Progenitor cell of endocrine pancreas (in vitro differentiated cells): Measurements from ENCODE around the gene MADD. TPM values are rescaled to one million over a fixed set of nuclear protein-coding genes. Genes with fewer than 3 reads are reported as not detected.

Source experiments
- DNase-seq: peaks from one replicate; pipeline ENCODE4 v3.0.0; 2021; ENCODE audit warnings: low spot score; ENCODE audit not compliant: unreplicated experiment
- H3K27ac Mint-ChIP-seq: 2 replicates; pipeline ENCODE4 v1.8.0; 2021; ENCODE audit warnings: mild to moderate bottlenecking, moderate library complexity, mixed read lengths
- H3K27me3 Mint-ChIP-seq: 2 replicates; pipeline ENCODE4 v1.8.0; 2021; ENCODE audit warnings: mixed read lengths
- H3K36me3 Mint-ChIP-seq: 2 replicates; pipeline ENCODE4 v1.8.0; 2022; ENCODE audit warnings: mixed read lengths; ENCODE audit not compliant: insufficient read depth
- H3K4me1 Mint-ChIP-seq: 2 replicates; pipeline ENCODE4 v1.8.0; 2021; ENCODE audit warnings: low read depth, mixed read lengths
- H3K4me3 Mint-ChIP-seq: 2 replicates; pipeline ENCODE4 v1.8.0; 2021; ENCODE audit warnings: low read depth, mild to moderate bottlenecking, moderate library complexity, mixed read lengths
- H3K9me3 Mint-ChIP-seq: 2 replicates; pipeline ENCODE4 v1.8.0; 2021; ENCODE audit warnings: low read depth, mixed read lengths
- CTCF ChIP-seq: fragments of 200-600 bp; sonication (generic); IDR thresholded peaks from one replicate; pipeline ENCODE4 v1.5.0; 2021; ENCODE audit warnings: antibody characterized with exemption, mild to moderate bottlenecking; ENCODE audit not compliant: unreplicated experiment
- total RNA-seq: library from RNA; stranded (reverse); gene quantifications from 2 replicates; pipeline ENCODE4 v1.2.1, GENCODE V29; 2021

Gene MADD
- total RNA-seq, 1 donor from 2014 or later = 66.5 TPM

DNA sequence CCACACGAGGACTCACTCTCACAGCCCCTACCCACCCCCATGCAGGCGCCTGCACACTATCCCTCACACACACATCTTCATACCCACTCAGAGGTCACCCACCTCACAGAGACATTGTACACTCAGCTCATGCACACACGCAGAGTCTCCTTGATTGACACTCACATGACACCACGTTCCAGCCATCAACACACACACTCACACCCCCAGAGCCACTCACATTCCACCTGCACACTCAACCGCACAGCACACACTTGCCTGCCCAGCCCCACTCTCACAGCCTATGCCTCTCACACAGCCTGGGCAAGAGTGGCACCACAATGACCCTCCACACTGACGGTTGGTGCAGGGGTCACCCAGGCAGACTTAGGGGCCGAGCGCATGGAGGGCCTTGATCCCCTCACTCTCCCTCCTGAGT is 106.2 kb downstream of the MADD start:
- Mint-ChIP-seq H3K27me3 (no peaks in the 10 kb centered on the region), H3K4me1 (no peaks in the 10 kb centered on the region), H3K4me3 (no peak overlapping the region), H3K9me3 (no peaks in the 10 kb centered on the region), H3K27ac (no peak overlapping the region), H3K36me3 (no peaks in the 10 kb centered on the region)
- TF ChIP-seq CTCF = no peak
- DNase-seq = no peak

DNA sequence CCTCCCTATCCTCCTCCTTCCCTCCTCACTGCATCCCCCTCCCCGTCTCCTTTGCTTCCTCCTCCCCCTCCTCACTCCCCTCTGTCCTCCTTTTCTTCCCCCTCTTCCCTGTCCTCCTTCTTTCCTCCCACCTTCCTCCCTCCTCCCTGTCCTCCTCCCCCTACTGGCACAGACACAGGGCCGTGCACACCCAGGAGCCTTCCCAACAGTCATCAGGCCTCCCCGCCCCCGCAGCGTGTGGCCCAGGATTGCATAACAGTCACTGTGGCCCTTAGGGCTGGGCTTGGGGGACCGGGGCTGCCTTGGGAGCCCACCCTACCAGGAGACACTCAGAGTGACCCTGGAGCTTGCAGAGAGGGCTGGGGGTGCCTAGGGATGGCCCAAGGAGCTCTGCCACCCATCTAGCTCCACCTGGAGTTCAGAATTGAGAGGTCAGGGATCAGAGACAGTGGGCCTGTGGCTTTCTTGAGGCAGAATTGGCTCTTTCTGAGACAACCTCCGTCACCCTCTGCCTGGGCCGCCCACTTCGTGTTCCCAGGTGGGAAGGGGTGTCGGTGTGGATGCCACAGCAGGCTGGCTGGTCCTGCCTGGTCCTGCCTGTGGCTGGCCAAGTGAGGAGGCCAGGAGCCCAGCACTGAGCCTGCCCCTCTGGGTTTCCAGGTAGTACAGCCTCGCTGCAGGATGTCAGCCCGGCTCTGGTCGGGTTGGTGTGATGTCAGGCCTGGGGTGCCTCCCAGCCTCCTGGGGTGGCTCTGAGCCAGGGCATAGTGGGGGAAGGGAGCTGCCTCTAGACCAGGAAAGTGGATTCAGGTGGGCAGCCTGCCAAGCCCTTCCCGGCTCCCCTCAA is 106.8 kb downstream of the MADD start:
- no peaks in the 10 kb centered on the region for H3K4me1 Mint-ChIP-seq
- H3K9me3 Mint-ChIP-seq = no peaks in the 10 kb centered on the region
- H3K36me3 Mint-ChIP-seq = no peaks in the 10 kb centered on the region
- no peak overlapping the region for H3K27ac Mint-ChIP-seq
- no peak for TF ChIP-seq CTCF
- no peak overlapping the region for H3K4me3 Mint-ChIP-seq
- no peak for DNase-seq
- H3K27me3 Mint-ChIP-seq = no peaks in the 10 kb centered on the region

- H3K4me3 Mint-ChIP-seq = no peak overlapping the region
- no peaks in the 10 kb centered on the region for H3K4me1 Mint-ChIP-seq
- no peak for TF ChIP-seq CTCF
- H3K9me3 Mint-ChIP-seq = no peaks in the 10 kb centered on the region
- peaks cover 2% of the 10 kb centered on the region for H3K27me3 Mint-ChIP-seq
- no peak for DNase-seq
- H3K27ac Mint-ChIP-seq = no peak overlapping the region
- H3K36me3 Mint-ChIP-seq = no peaks in the 10 kb centered on the region
Observed at GRCh38 chr11:47377571-47378009, 107.7 kb downstream of the MADD start.

- H3K4me1 Mint-ChIP-seq = no peaks in the 10 kb centered on the region
- no peak within 1 kb of the TSS for H3K27ac Mint-ChIP-seq
- DNase-seq = no peak
- no peaks in the 10 kb centered on the region for H3K9me3 Mint-ChIP-seq
- no peaks in the 10 kb centered on the region for H3K36me3 Mint-ChIP-seq
- no peak within 1 kb of the TSS for H3K4me3 Mint-ChIP-seq
- TF ChIP-seq CTCF = no peak
- H3K27me3 Mint-ChIP-seq = peaks cover 4% of the 10 kb centered on the region
Observed at GRCh38 chr11:47378010-47378835, 108.3 kb downstream of the MADD start, which contains the start of gene SPI1. SPI1 (minus strand) TSS chr11:47378547; CDS start chr11:47378353, 194 bp downstream.

- Mint-ChIP-seq H3K4me1 (no peaks in the 10 kb centered on the region), H3K27me3 (peaks cover 6% of the 10 kb centered on the region), H3K9me3 (no peaks in the 10 kb centered on the region), H3K27ac (no peak overlapping the region), H3K4me3 (no peak overlapping the region), H3K36me3 (no peaks in the 10 kb centered on the region)
- DNase-seq = no peak
- no peak for TF ChIP-seq CTCF
Observed at GRCh38 chr11:47378836-47379170, 108.9 kb downstream of the MADD start.
